IMR-90 (cell line): ENCODE measurements around the gene ART3. TPM values are rescaled to one million over a fixed set of nuclear protein-coding genes. Genes with fewer than 3 reads are reported as not detected.

Experiments used
- ATAC-seq: fragments of 200-7000 bp; cut with Tn5 transposase; 2 replicates; pipeline ENCODE4 v1.9.1; 2020; ENCODE audit warnings: low read depth, mild to moderate bottlenecking, moderate library complexity
- BruUV-seq: library from RNA; stranded (reverse); fragments of 400-500 nt; replicated peaks from 2 replicates; lab custom pipeline; 2021; lab: Mats Ljungman, UMichigan
- CTCF ChIA-PET: fragments of 300-600 bp; formaldehyde crosslinking; extraction: SDS; loops from one replicate; lab custom pipeline; 2021; ENCODE audit warnings: antibody characterized with exemption; lab: Yijun Ruan, JAX
- POLR2A ChIA-PET: fragments of 300-600 bp; sonication (Branson Sonifier 250); formaldehyde crosslinking; loops from one replicate; lab custom pipeline; 2022; ENCODE audit warnings: antibody characterized with exemption; ENCODE audit not compliant: unreplicated experiment; lab: Charles Lee
- DNase-seq: peaks from one replicate; pipeline ENCODE4 v3.0.0; 2013
- H2AFZ ChIP-seq: replicated peaks from 2 replicates; pipeline ENCODE3; 2013; ENCODE audit warnings: low read length, mild to moderate bottlenecking; ENCODE audit not compliant: poor library complexity
- H2AK5ac ChIP-seq: 2 replicates; pipeline ENCODE4 v1.6.1; 2013; ENCODE audit warnings: low read depth, low read length, inconsistent platforms
- H2AK9ac ChIP-seq: replicated peaks from 2 replicates; pipeline ENCODE3; 2013; ENCODE audit warnings: mild to moderate bottlenecking, low read depth, low read length, moderate library complexity; ENCODE audit not compliant: poor library complexity
- H2BK120ac ChIP-seq: 2 replicates; pipeline ENCODE4 v1.6.1; 2013; ENCODE audit warnings: low read depth, low read length, inconsistent platforms
- H2BK15ac ChIP-seq: 3 replicates; pipeline ENCODE4 v1.6.1; 2013; ENCODE audit warnings: low read depth, low read length, inconsistent platforms
- H2BK20ac ChIP-seq: 2 replicates; pipeline ENCODE4 v1.6.1; 2013; ENCODE audit warnings: low read depth, mild to moderate bottlenecking, inconsistent platforms, low read length, moderate library complexity
- H2BK5ac ChIP-seq: 2 replicates; pipeline ENCODE4 v1.6.1; 2013; ENCODE audit warnings: mild to moderate bottlenecking, low read depth, low read length, inconsistent platforms; ENCODE audit not compliant: poor library complexity, severe bottlenecking
- H3K14ac ChIP-seq: replicated peaks from 2 replicates; pipeline ENCODE4 v1.6.1; 2013; ENCODE audit warnings: low read depth, low read length, inconsistent platforms
- H3K18ac ChIP-seq: 2 replicates; pipeline ENCODE4 v1.6.1; 2013; ENCODE audit warnings: low read depth, low read length, control low read depth
- H3K23ac ChIP-seq: 2 replicates; pipeline ENCODE4 v1.6.1; 2013; ENCODE audit warnings: low read depth, low read length, inconsistent platforms
- H3K27ac ChIP-seq: 2 replicates; pipeline ENCODE4 v1.5.1; 2013; ENCODE audit warnings: mild to moderate bottlenecking, control low read depth, low read length; ENCODE audit not compliant: insufficient read depth
- H3K27me3 ChIP-seq: 2 replicates; pipeline ENCODE4 v1.6.1; 2013; ENCODE audit warnings: low read length; ENCODE audit not compliant: control insufficient read depth, insufficient read depth
- H3K36me3 ChIP-seq: 2 replicates; pipeline ENCODE4 v1.6.1; 2013; ENCODE audit warnings: low read length, mixed read lengths; ENCODE audit not compliant: control insufficient read depth, insufficient read depth
- H3K4ac ChIP-seq: 2 replicates; pipeline ENCODE4 v1.6.1; 2013; ENCODE audit warnings: low read depth, low read length, inconsistent platforms
- H3K4me1 ChIP-seq: 2 replicates; pipeline ENCODE4 v1.6.1; 2013; ENCODE audit warnings: low read length, mixed read lengths; ENCODE audit not compliant: control insufficient read depth, insufficient read depth
- H3K4me2 ChIP-seq: 2 replicates; pipeline ENCODE4 v1.6.1; 2013; ENCODE audit warnings: low read depth, mild to moderate bottlenecking, control low read depth, low read length, moderate library complexity
- H3K4me3 ChIP-seq: 2 replicates; pipeline ENCODE4 v1.5.1; 2013; ENCODE audit warnings: low read depth, mild to moderate bottlenecking, control low read depth, low read length, moderate library complexity; ENCODE audit not compliant: insufficient read depth
- H3K56ac ChIP-seq: 2 replicates; pipeline ENCODE4 v1.6.1; 2013; ENCODE audit warnings: low read length, inconsistent platforms; ENCODE audit not compliant: insufficient read depth; ENCODE audit errors: extremely low read depth
- H3K79me1 ChIP-seq, 2 experiments: 2 replicates each; pipeline ENCODE4 v1.6.1; 2013; ENCODE audit warnings: low read length in 2 of 2, inconsistent platforms in 1 of 2, low read depth in 1 of 2
- H3K9ac ChIP-seq: 2 replicates; pipeline ENCODE4 v1.6.1; 2013; ENCODE audit warnings: low read depth, low read length, control low read depth
- H3K9me1 ChIP-seq: 2 replicates; pipeline ENCODE4 v1.6.1; 2013; ENCODE audit warnings: low read length, inconsistent platforms; ENCODE audit not compliant: insufficient read depth
- H3K9me3 ChIP-seq: 2 replicates; pipeline ENCODE4 v1.6.1; 2013; ENCODE audit warnings: low read length; ENCODE audit not compliant: control insufficient read depth, insufficient read depth
- H4K20me1 ChIP-seq: 2 replicates; pipeline ENCODE4 v1.6.1; 2013; ENCODE audit warnings: low read length, inconsistent platforms; ENCODE audit not compliant: insufficient read depth
- H4K5ac ChIP-seq: 2 replicates; pipeline ENCODE4 v1.6.1; 2013; ENCODE audit warnings: mild to moderate bottlenecking, low read depth, low read length, control low read depth
- H4K8ac ChIP-seq, 2 experiments: 2 replicates each; pipeline ENCODE4 v1.6.1; 2013; ENCODE audit warnings: low read depth in 2 of 2, low read length in 2 of 2, control low read depth in 1 of 2, inconsistent platforms in 1 of 2
- H4K91ac ChIP-seq: 2 replicates; pipeline ENCODE4 v1.6.1; 2013; ENCODE audit warnings: low read depth, low read length, inconsistent platforms; ENCODE audit not compliant: insufficient read depth
- BHLHE40 ChIP-seq: fragments of 150-350 bp; IDR thresholded peaks from 2 replicates; pipeline ENCODE4 v1.6.1; 2016; ENCODE audit warnings: mild to moderate bottlenecking, low read depth, low read length
- CTCF ChIP-seq: conservative IDR thresholded peaks from 2 replicates; pipeline ENCODE4 v1.5.1; 2012; ENCODE audit warnings: mild to moderate bottlenecking, low read depth, low read length, improper control_type of control experiment
- ELK1 ChIP-seq: fragments of 150-350 bp; IDR thresholded peaks from 2 replicates; pipeline ENCODE4 v1.6.1; 2016; ENCODE audit warnings: low read depth, mild to moderate bottlenecking, low read length, moderate library complexity, borderline replicate concordance
- FOS ChIP-seq: fragments of 150-350 bp; IDR thresholded peaks from 2 replicates; pipeline ENCODE4 v1.6.1; 2016; ENCODE audit warnings: low read depth, low read length
- MAZ ChIP-seq: IDR thresholded peaks from 2 replicates; pipeline ENCODE4 v1.6.1; 2012; ENCODE audit warnings: low read depth, mild to moderate bottlenecking, low read length, improper control_type of control experiment, moderate library complexity, borderline replicate concordance
- MXI1 ChIP-seq: IDR thresholded peaks from 2 replicates; pipeline ENCODE4 v1.6.1; 2012; ENCODE audit warnings: low read depth, mild to moderate bottlenecking, low read length, moderate library complexity, borderline replicate concordance
- RAD21 ChIP-seq: IDR thresholded peaks from 2 replicates; pipeline ENCODE4 v1.6.1; 2012; ENCODE audit warnings: low read length, improper control_type of control experiment
- RCOR1 ChIP-seq: IDR thresholded peaks from 2 replicates; pipeline ENCODE4 v1.6.1; 2012; ENCODE audit warnings: mild to moderate bottlenecking, low read length, improper control_type of control experiment; ENCODE audit not compliant: insufficient replicate concordance
- RFX5 ChIP-seq: IDR thresholded peaks from 2 replicates; pipeline ENCODE4 v1.8.0; 2012; ENCODE audit warnings: low read depth, mild to moderate bottlenecking, low read length, moderate library complexity
- SMC3 ChIP-seq: fragments of 150-350 bp; IDR thresholded peaks from 2 replicates; pipeline ENCODE4 v1.6.1; 2016; ENCODE audit warnings: low read depth, mild to moderate bottlenecking, antibody characterized with exemption, low read length, moderate library complexity
- WGBS, 2 experiments: methylation state at CpG; one replicate each; pipeline versions ENCODE4 v1.1.5 to v1.1.7; 2013; ENCODE audit warnings: missing lambda C conversion rate in 2 of 2; ENCODE audit not compliant: insufficient read length in 1 of 2; ENCODE audit errors: extremely low coverage in 2 of 2; 5-methylcytosine and 5-hydroxymethylcytosine counted together
- dilution Hi-C: fragments of 300-500 bp; cut with HindIII; formaldehyde crosslinking; loops from one replicate; pipeline ENCODE4 v1.14.3; 2018; ENCODE audit warnings: low sequenced_read_pairs; ENCODE audit not compliant: unreplicated experiment
- in situ Hi-C: fragments of 300-500 bp; cut with MboI; formaldehyde crosslinking; loops from 3 replicates; pipeline ENCODE4 v1.14.3; 2019; ENCODE audit warnings: low sequenced_read_pairs, inconsistent platforms, mixed read lengths
- intact Hi-C: fragments of 100-400 bp; cut with micrococcal nuclease; formaldehyde crosslinking; loops from 2 replicates; pipeline ENCODE4 v1.10.0; 2022
- polyA plus RNA-seq, 3 experiments: library from polyadenylated mRNA; depleted of rRNA; stranded (reverse); fragments of >200 nt; gene quantifications; 2 replicates each; pipeline ENCODE4 v1.2.3, GENCODE V29; 2012; ENCODE audit warnings: low replicate concordance in 1 of 3
- total RNA-seq: library from RNA; depleted of rRNA; stranded (reverse); fragments of >200 nt; gene quantifications from 2 replicates; pipeline ENCODE4 v1.2.3, GENCODE V29; 2012

The ART3 gene
- total and polyA plus RNA-seq, 2 of the 4 experiments (the other 2 are of a cell fraction): 0.15 TPM; not detected in 1

GRCh38 chr4:76055016-76055415 lies 19.5 kb upstream of the ART3 start:
- 83% methylated on average over 1 of the region's 2 CpGs; no CpG with 5 or more reads in 1 of the 2 experiments for WGBS, 2 experiments
- Histone ChIP-seq H4K8ac (no peak overlapping the region), H3K79me1 (no peaks in the 10 kb centered on the region), H3K4me2 (no peak overlapping the region), H2AK9ac (no peak overlapping the region), H3K18ac (no peak overlapping the region), H2BK20ac (no peak overlapping the region), H3K56ac (no peak overlapping the region), H2BK5ac (no peak overlapping the region), H4K91ac (no peak overlapping the region), H4K5ac (no peak overlapping the region), H3K4ac (no peak overlapping the region), H3K23ac (no peak overlapping the region), H3K9ac (no peak overlapping the region), H2AK5ac (no peak overlapping the region), H3K14ac (no peak overlapping the region), H2BK15ac (no peak overlapping the region), H4K20me1 (no peaks in the 10 kb centered on the region), H3K9me3 (no peaks in the 10 kb centered on the region), H3K27ac (no peak overlapping the region), H2AFZ (no peak overlapping the region), H3K4me3 (no peak overlapping the region), H2BK120ac (no peak overlapping the region), H3K4me1 (no peaks in the 10 kb centered on the region), H3K9me1 (no peaks in the 10 kb centered on the region), H3K27me3 (peaks cover 13% of the 10 kb centered on the region), H3K36me3 (no peaks in the 10 kb centered on the region)
- in situ Hi-C loops (no loop called here), intact Hi-C loops (no loop called here), dilution Hi-C loops (no loop called here)
- ChIA-PET CTCF (no interaction called here), POLR2A (no interaction called here)
- DNase-seq (no peak), ATAC-seq (no peak)
- BruUV-seq: no TSS peak
- TF ChIP-seq ELK1 (no peak), RCOR1 (no peak), SMC3 (no peak), BHLHE40 (no peak), CTCF (no peak), RFX5 (no peak), MXI1 (no peak), FOS (no peak), RAD21 (no peak), MAZ (no peak)
